GM10847 (cell line): ENCODE results near the gene MAGEH1.
A peak's percentile ranks its signal among the peaks of the same experiment; 100 is the strongest.

ENCODE experiments used
- POLR2A ChIP-seq: IDR thresholded peaks from 2 replicates; pipeline ENCODE4 v1.6.1; 2011; ENCODE audit not compliant: insufficient read length; ENCODE audit errors: extremely low read depth

The MAGEH1 gene

DNA sequence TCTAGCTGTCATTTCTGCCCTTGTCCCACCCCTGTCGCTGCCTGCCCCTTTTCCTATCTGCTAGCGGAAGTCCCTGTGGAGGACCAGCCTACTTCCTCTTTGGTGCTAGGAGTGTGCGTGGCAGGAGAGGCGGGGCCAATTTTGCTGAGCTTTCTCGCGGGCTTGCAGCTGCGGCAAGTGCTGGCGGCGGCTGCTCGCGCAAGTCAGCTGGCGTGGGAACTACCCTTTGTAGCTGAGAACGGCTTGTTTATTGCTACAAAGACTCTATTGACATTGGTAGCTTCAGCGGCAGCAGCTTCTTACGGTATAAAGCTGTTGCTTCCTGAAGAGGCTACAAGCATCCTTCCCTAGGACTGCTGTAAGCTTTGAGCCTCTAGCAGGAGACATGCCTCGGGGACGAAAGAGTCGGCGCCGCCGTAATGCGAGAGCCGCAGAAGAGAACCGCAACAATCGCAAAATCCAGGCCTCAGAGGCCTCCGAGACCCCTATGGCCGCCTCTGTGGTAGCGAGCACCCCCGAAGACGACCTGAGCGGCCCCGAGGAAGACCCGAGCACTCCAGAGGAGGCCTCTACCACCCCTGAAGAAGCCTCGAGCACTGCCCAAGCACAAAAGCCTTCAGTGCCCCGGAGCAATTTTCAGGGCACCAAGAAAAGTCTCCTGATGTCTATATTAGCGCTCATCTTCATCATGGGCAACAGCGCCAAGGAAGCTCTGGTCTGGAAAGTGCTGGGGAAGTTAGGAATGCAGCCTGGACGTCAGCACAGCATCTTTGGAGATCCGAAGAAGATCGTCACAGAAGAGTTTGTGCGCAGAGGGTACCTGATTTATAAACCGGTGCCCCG, at the start of gene MAGEH1:
Gene MAGEH1, plus strand, starts transcription at position 138 of the 843 bp plus-strand sequence. Its CDS starts 248 bp downstream, at position 386.
- peak; percentile 63 for TF ChIP-seq POLR2A

DNA sequence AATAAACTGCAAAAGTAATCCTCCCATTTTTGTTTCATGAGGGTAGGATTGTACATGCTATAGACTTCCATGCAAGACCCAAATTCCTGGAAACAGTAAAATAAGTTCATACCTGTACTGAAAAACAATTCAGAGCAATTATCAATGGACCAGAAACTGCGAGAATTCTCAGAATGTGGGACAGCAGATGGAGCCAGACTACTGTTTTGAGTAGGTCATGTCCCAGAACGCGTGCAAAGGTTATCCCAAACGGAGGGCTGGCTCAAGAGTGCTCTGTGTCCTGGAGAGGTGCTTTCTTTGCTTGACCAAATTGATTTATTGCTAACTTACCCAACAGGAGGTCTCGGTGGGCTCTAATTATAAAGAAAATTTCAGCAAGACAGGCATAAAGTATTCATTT, 1.7 kb upstream of the MAGEH1 start:
- TF ChIP-seq POLR2A, result no peak

DNA sequence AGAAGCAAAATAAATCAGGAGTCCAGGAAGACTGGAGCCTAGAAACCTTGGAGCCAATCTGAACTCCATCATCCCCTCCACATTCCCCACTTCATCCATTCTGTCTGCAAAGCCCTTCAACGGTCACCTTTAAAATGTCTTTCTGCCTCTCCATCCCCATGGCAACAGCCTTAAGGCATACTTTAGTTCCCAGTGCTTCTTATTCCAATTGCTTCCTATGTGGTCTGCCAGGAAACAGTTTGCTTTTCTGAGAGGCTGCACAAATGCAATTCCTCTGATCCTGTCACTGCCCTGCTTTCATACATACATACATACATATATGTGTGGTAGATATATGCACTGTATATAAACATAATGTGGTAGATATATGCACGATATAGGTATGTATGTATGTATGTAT, 786 bp upstream of the MAGEH1 start:
- TF ChIP-seq POLR2A, result no peak

DNA sequence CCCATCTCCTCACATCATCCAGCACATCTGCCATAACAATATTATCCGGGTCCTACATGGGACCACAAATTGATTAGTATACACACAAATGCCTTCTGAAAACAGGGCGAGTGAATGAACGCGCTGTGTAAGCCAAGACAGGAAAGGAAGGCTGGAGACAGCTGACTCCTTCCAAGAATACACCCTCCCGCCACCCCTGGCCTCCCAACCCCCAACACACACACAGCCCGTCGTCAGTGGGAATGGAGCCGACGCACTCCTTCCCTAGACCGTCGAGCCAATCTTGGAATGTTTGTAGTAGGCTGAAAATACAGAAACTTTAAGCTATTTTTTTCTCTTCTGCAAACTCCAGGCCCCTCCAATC, 319 bp upstream of the MAGEH1 start:
- TF ChIP-seq POLR2A, result no peak

- no peak for TF ChIP-seq POLR2A
Observed at GRCh38 chrX:55452833-55453124, 852 bp downstream of the MAGEH1 start.

- no peak for TF ChIP-seq POLR2A
Observed at GRCh38 chrX:55480390-55481062, 28.6 kb downstream of the MAGEH1 start.

DNA sequence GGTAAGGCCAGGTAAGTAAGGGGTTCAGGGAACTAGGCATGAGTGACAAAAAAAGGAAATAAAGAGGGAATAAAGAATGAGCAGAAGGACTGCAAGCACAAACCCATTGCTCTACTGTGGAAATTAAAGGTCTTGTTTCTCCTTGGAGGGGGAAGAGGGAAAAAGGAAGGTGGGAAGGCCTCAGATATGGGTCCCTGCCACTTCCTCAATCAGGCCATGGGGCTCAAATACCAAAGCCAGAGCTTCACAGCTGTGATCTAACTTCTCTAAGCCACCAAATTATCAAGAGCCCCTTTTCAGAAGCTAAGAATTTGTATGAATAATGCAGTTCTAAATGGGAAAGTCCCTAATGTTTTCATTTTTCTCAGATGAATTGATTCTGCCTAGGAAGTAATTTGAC, 33.0 kb downstream of the MAGEH1 start:
- TF ChIP-seq POLR2A, result no peak

DNA sequence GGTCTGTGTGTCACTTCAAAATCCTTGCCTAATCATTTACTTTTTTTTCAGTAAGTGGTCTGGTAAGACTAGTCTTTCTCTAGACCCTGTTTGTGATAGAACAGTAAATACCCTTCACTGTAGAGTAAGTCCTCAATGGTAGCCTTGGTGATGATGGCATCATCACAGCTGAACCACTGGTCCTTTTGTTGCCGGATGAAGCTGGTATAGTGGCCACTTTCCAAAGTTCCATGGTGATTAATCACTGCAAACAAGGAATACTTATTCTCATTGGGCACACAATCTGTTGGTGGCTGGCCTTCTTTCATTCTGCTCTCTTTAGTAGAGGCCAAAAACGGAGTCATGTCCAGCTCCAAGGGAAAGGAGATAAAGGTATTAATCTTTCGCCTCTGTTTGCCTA, 34.8 kb downstream of the MAGEH1 start:
- TF ChIP-seq POLR2A, result no peak

DNA sequence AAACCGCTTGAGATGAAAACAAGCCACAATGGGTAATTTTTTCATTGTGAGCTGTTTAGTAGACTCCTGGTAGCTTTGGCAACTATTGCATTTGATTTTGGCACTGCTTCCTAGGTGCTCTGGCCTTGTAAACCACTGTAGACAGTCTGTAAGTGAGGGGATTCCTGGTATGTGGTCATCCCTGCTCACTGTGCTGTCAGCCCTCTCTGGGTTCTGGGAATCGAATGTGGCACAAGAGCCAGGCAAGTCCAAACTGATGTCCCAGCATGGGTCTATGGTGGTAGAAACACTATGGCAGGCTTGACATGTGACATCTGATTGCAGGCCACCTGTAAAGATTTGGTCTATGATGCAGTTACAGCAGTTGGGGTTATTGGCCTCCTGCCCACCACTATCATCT, 35.2 kb downstream of the MAGEH1 start:
- no peak for TF ChIP-seq POLR2A

DNA sequence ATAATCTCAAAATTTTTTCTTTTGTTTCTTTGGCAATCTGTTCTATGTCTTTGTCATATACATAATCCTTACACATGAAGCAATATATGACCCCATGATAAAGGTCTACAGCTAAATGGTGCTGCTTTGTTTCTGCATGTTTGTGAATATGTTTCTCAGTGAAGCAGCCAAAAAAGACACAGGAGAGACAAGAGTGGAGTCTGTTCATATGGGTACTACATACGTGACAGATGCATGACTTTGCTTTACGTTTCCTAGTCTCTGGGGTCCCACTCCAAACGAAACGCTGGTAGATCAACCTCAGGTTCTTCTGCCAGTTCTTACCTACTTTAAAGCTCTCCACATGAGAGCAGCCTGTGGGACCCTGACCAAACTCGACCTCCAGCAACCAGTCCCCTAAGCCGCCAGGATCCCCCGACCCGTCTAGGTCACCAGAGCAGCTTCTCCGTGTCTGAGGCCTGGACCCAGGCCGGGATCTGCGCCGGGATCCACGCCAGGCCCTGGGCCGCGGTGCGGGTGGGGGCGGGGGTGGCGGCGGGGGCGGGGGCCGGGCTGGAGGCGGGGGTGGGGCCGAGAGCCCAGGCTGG, 36.2 kb downstream of the MAGEH1 start:
- no peak for TF ChIP-seq POLR2A

- TF ChIP-seq POLR2A, result no peak
Observed at GRCh38 chrX:55488593-55489313, 36.8 kb downstream of the MAGEH1 start.

DNA sequence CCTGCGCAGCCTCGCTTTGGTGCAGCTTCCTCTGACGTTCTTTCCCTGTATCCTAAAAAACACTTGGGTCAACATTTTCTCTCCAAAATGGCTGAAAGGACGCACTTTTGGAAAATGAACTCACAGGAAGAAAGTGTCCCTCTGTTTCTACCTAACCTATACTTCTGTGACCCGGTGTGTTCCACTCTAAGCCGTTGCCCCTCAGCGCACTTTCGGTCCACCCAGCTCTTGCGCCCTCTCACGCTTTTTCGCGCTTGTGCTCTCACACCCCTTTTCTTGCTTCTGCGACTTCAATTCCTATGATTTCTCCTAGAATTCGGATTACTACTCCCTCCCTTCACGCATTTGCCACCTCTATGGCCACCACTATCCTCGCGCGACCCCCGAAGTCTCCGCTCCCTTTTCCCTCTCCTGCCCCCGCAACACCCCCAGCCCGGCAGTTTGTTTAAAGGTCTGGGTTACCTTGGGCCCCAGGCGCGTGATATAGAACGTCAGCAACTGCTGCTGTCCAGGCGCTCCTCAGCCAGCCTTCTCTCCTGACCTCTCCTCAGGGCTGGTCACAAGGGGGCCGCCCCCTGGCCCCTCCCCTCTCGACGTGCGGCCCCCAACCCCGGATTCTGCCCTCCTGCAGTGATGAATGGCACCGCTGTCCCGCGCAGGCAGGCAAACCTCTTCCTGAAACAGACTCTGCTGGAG, 37.5 kb downstream of the MAGEH1 start, which contains the start of gene USP51:
Gene USP51, minus strand, starts transcription at position 535 of the 696 bp plus-strand sequence. CDS start 909 bp downstream, outside the sequence.
- no peak for TF ChIP-seq POLR2A

DNA sequence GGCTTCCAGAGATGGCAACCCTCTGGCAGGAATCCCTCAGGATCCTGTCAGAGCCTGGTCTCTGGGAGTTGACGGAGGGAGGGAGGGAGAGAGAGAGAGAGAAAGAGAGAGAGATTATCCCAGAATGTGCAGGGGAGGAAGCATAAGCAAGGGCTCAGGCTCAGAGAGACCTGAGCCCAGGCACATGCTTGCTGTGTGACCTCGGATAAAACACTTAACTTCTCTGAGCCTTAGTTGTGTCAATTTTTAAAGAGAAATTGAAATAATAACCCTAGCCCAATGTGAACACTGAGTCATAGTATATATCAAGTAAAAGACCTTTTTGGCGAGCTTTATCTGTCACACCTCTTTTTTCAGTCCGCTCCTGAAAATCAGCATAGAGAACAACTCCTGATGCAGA, 38.2 kb downstream of the MAGEH1 start:
- no peak for TF ChIP-seq POLR2A

DNA sequence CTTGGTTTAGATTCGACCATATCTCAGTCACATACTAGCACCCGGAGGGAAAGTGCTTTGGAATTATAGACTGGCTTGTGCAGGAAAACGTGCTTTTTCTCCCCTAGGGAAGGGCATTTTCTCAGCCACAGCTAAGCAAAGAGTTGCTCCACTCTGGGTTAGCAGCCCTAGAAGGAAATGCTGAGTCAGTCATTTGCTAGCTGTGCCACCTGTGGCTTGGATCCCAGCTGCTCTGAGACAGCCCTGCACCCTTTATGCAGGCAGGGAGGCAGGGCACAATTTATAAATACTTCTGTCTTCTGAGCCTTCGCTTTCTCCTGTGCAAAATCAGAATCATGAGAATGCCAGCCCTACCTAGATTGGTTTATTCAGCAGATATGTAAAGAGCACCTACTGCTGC, 39.0 kb downstream of the MAGEH1 start:
- no peak for TF ChIP-seq POLR2A
